Stimulated activated CD4-positive, alpha-beta T cell treated with anti-CD3 and anti-CD28 coated beads, Interleukin-4, amount 100 ng/mL, for 4 hours (primary cell): ENCODE measurements around the gene METTL1.
A peak's percentile ranks its signal among the peaks of the same experiment; 100 is the strongest.

Experiments
- DNase-seq, 2 experiments: peaks; one replicate each; pipeline ENCODE4 v3.0.0-alpha.2; 2020

Gene METTL1

GRCh38 chr12:57752668-57753000, 19.3 kb downstream of the METTL1 start:
- no peak for DNase-seq

- DNase-seq, result peak; percentile 97 to 99
These were observed 19.9 kb downstream of the METTL1 start, which contains the start of gene CDK4 for GRCh38 chr12:57751788-57752667. Gene CDK4 (minus strand): TSS chr12:57752310. CDS start chr12:57751717, 593 bp downstream.

GRCh38 chr12:57751432-57751787, 20.5 kb downstream of the METTL1 start:
- no peak for DNase-seq

- no peak for DNase-seq
These were observed 21.1 kb downstream of the METTL1 start for GRCh38 chr12:57750561-57751431.

GRCh38 chr12:57749061-57749460, 22.8 kb downstream of the METTL1 start:
- no peak for DNase-seq

GRCh38 chr12:57746025-57746424, 25.9 kb downstream of the METTL1 start:
- DNase-seq, result no peak

- no peak for DNase-seq
These were observed 26.4 kb downstream of the METTL1 start for GRCh38 chr12:57745485-57745881.

GRCh38 chr12:57744777-57745484, 27.0 kb downstream of the METTL1 start, which contains the start of gene TSPAN31:
Gene TSPAN31 (plus strand): TSS chr12:57745039. CDS start chr12:57745155, 116 bp downstream.
- DNase-seq, result peak; percentile 90 to 94

- DNase-seq, result peak; percentile 63 to 68
These were observed 27.6 kb downstream of the METTL1 start for GRCh38 chr12:57744194-57744776.

- no peak for DNase-seq
These were observed 28.1 kb downstream of the METTL1 start for GRCh38 chr12:57743769-57744168.

- DNase-seq, result peak; percentile 67 to 78
These were observed 29.8 kb downstream of the METTL1 start for GRCh38 chr12:57741844-57742738.

- no peak for DNase-seq
These were observed 30.5 kb downstream of the METTL1 start for GRCh38 chr12:57741413-57741789.

GRCh38 chr12:57740656-57741412, 31.1 kb downstream of the METTL1 start:
- peak; percentile 50 to 79 for DNase-seq

GRCh38 chr12:57739914-57740538, 31.9 kb downstream of the METTL1 start:
- DNase-seq, result no peak

- no peak for DNase-seq
These were observed 32.5 kb downstream of the METTL1 start for GRCh38 chr12:57739387-57739786.

- no peak for DNase-seq
These were observed 33.2 kb downstream of the METTL1 start, which contains the start of gene AGAP2 for GRCh38 chr12:57738661-57739237. Gene AGAP2 (minus strand): TSS chr12:57738742. CDS start chr12:57738246, 496 bp downstream.

- no peak for DNase-seq
These were observed 34.1 kb downstream of the METTL1 start for GRCh38 chr12:57737467-57738460.

GRCh38 chr12:57736741-57737466, 35.0 kb downstream of the METTL1 start:
- DNase-seq, result no peak
